ENCODE data around the gene BLM. TPM values are rescaled to one million over a fixed set of nuclear protein-coding genes. Genes with fewer than 3 reads are reported as not detected.
A peak's percentile ranks its signal among the peaks of the same experiment; 100 is the strongest.

The BLM gene
- total and polyA plus RNA-seq, 2 of the 13 experiments (the other 11 are each of a cell fraction or from before 2014, with no cell fraction given), result 5.1 to 11.8 TPM

DNA sequence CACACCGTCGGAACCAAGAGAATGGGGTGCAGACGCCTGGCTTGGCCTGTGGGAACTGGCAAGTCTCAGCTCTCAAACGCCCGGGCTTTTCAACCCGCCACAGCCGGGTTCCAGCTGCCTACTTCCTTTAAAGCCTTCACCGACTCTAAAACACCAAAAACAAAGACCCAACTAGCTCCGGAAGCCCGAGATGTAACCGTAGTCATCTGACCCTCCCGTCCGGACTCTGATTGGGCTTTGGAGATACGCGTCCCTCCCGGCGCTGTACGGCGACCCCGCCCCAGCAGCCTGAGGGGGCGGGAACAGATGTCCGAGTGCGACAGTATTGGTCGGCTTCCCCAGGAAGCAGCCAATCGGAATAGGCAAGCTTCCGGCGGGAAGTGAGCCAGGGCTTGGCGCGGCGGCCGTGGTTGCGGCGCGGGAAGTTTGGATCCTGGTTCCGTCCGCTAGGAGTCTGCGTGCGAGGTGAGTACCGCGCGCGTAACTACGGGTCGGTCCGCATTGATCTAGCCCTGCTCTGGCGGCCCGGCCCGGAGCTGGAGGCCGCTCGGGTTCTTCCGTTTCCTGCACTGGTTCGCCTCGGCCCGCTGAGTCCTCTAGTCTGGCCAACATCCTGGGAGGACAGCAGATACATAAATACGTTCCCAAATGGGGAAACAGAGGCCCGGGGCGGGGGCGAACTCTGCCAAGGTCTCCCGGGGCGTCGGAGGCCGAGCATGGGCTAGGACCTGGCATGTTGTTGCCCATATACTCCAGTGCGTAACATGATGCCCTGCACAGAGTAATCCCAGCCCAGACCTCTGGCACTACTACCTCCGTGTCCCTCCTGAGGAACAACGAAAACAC, at the start of gene BLM (continued):
- no peak for TF ChIP-seq TCF7L2 (IDR thresholded peaks at IDR 0.05; ENCODE audit: low read depth, low read length)
- 0 out of 2 replicates have a peak, but pooled peaks have one; percentile 79 for TF ChIP-seq HOXA9 (CRISPR knock-in tag; IDR thresholded peaks at IDR 0.05; ENCODE audit: borderline replicate concordance)
- TF ChIP-seq TAF1 (CRISPR knock-in tag; IDR thresholded peaks at IDR 0.05), result peak; percentile 62
- TF ChIP-seq SUZ12 (IDR thresholded peaks at IDR 0.05; ENCODE audit: low read depth, low read length), result no peak
- peak; percentile 76 for TF ChIP-seq POLR2AphosphoS5 (IDR thresholded peaks at IDR 0.05; ENCODE audit: low read depth, low read length)
- no peak for TF ChIP-seq ZNF660 (CRISPR knock-in tag; IDR thresholded peaks at IDR 0.05; ENCODE audit: borderline replicate concordance, low read depth)
- TF ChIP-seq, protein P1, sequence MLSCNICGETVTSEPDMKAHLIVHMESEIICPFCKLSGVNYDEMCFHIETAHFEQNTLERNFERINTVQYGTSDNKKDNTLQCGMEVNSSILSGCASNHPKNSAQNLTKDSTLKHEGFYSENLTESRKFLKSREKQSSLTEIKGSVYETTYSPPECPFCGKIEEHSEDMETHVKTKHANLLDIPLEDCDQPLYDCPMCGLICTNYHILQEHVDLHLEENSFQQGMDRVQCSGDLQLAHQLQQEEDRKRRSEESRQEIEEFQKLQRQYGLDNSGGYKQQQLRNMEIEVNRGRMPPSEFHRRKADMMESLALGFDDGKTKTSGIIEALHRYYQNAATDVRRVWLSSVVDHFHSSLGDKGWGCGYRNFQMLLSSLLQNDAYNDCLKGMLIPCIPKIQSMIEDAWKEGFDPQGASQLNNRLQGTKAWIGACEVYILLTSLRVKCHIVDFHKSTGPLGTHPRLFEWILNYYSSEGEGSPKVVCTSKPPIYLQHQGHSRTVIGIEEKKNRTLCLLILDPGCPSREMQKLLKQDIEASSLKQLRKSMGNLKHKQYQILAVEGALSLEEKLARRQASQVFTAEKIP (CRISPR knock-in tag; IDR thresholded peaks at IDR 0.05; ENCODE audit: borderline replicate concordance), result no peak
- TF ChIP-seq, protein P2, sequence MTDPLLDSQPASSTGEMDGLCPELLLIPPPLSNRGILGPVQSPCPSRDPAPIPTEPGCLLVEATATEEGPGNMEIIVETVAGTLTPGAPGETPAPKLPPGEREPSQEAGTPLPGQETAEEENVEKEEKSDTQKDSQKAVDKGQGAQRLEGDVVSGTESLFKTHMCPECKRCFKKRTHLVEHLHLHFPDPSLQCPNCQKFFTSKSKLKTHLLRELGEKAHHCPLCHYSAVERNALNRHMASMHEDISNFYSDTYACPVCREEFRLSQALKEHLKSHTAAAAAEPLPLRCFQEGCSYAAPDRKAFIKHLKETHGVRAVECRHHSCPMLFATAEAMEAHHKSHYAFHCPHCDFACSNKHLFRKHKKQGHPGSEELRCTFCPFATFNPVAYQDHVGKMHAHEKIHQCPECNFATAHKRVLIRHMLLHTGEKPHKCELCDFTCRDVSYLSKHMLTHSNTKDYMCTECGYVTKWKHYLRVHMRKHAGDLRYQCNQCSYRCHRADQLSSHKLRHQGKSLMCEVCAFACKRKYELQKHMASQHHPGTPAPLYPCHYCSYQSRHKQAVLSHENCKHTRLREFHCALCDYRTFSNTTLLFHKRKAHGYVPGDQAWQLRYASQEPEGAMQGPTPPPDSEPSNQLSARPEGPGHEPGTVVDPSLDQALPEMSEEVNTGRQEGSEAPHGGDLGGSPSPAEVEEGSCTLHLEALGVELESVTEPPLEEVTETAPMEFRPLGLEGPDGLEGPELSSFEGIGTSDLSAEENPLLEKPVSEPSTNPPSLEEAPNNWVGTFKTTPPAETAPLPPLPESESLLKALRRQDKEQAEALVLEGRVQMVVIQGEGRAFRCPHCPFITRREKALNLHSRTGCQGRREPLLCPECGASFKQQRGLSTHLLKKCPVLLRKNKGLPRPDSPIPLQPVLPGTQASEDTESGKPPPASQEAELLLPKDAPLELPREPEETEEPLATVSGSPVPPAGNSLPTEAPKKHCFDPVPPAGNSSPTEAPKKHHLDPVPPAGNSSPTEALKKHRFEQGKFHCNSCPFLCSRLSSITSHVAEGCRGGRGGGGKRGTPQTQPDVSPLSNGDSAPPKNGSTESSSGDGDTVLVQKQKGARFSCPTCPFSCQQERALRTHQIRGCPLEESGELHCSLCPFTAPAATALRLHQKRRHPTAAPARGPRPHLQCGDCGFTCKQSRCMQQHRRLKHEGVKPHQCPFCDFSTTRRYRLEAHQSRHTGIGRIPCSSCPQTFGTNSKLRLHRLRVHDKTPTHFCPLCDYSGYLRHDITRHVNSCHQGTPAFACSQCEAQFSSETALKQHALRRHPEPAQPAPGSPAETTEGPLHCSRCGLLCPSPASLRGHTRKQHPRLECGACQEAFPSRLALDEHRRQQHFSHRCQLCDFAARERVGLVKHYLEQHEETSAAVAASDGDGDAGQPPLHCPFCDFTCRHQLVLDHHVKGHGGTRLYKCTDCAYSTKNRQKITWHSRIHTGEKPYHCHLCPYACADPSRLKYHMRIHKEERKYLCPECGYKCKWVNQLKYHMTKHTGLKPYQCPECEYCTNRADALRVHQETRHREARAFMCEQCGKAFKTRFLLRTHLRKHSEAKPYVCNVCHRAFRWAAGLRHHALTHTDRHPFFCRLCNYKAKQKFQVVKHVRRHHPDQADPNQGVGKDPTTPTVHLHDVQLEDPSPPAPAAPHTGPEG (CRISPR knock-in tag; IDR thresholded peaks at IDR 0.05), result no peak
- TF ChIP-seq ZNF451 (CRISPR knock-in tag; IDR thresholded peaks at IDR 0.05), result no peak
- TF ChIP-seq ZC3H4 (CRISPR knock-in tag; IDR thresholded peaks at IDR 0.05; ENCODE audit: borderline replicate concordance), result no peak
- peak; percentile 54; the same call in 1 of the 2 replicates for TF ChIP-seq RFX5 (IDR thresholded peaks at IDR 0.05; ENCODE audit: low read depth, low read length)
- peak; percentile 43; the same call in 1 of the 2 replicates for TF ChIP-seq ZNF777 (CRISPR knock-in tag; IDR thresholded peaks at IDR 0.05)
- no peak for TF ChIP-seq ZFP36L2 (CRISPR knock-in tag; IDR thresholded peaks at IDR 0.05)
- TF ChIP-seq, protein P3, sequence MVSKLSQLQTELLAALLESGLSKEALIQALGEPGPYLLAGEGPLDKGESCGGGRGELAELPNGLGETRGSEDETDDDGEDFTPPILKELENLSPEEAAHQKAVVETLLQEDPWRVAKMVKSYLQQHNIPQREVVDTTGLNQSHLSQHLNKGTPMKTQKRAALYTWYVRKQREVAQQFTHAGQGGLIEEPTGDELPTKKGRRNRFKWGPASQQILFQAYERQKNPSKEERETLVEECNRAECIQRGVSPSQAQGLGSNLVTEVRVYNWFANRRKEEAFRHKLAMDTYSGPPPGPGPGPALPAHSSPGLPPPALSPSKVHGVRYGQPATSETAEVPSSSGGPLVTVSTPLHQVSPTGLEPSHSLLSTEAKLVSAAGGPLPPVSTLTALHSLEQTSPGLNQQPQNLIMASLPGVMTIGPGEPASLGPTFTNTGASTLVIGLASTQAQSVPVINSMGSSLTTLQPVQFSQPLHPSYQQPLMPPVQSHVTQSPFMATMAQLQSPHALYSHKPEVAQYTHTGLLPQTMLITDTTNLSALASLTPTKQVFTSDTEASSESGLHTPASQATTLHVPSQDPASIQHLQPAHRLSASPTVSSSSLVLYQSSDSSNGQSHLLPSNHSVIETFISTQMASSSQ (IDR thresholded peaks at IDR 0.05; ENCODE audit: low read depth), result no peak
- TF ChIP-seq, protein P3 (CRISPR knock-in tag; IDR thresholded peaks at IDR 0.05; ENCODE audit: borderline replicate concordance), result no peak
- TF ChIP-seq ZNF839 (CRISPR knock-in tag; IDR thresholded peaks at IDR 0.05; ENCODE audit: borderline replicate concordance), result 0 out of 2 replicates have a peak, but pooled peaks have one; percentile 24
- TF ChIP-seq IRF2 (CRISPR knock-in tag; IDR thresholded peaks at IDR 0.05), result 0 out of 2 replicates have a peak, but pooled peaks have one; percentile 60
- TF ChIP-seq MED13 (CRISPR knock-in tag; IDR thresholded peaks at IDR 0.05), result no peak; the same call in 1 of the 2 replicates

All from HepG2 (cell line).